DMS53 treated with DMSO at 0.1 percent for 48 hours (cell line): ENCODE results near the gene RPS19.

Experiments
- DNase-seq: peaks from one replicate; lab custom pipeline; 2025; ENCODE audit not compliant: unreplicated experiment; lab: John Stamatoyannopoulos, UW

RPS19 gene

GRCh38 chr19:41877916-41878905 is 18.2 kb downstream of the RPS19 start:
- DNase-seq, result no peak

- DNase-seq, result no peak
Observed at GRCh38 chr19:41879080-41879479, 19.0 kb downstream of the RPS19 start.

GRCh38 chr19:41879670-41880328 is 19.7 kb downstream of the RPS19 start:
- DNase-seq, result no peak

- no peak for DNase-seq
Observed at GRCh38 chr19:41880329-41880708, 20.3 kb downstream of the RPS19 start.

GRCh38 chr19:41882568-41883462 is 22.8 kb downstream of the RPS19 start, which contains the start of gene ARHGEF1:
TSS of gene ARHGEF1 (plus strand) at chr19:41883184. CDS start at chr19:41888083, 4,899 bp downstream.
- DNase-seq, result no peak

GRCh38 chr19:41883463-41883820 is 23.4 kb downstream of the RPS19 start:
- DNase-seq, result no peak

- peak; percentile 93 for DNase-seq
Observed at GRCh38 chr19:41883821-41884733, 24.0 kb downstream of the RPS19 start.

- no peak for DNase-seq
Observed at GRCh38 chr19:41886761-41887710, 27.0 kb downstream of the RPS19 start.

- DNase-seq, result no peak
Observed at GRCh38 chr19:41887711-41888382, 27.8 kb downstream of the RPS19 start.

- no peak for DNase-seq
Observed at GRCh38 chr19:41888926-41889325, 28.9 kb downstream of the RPS19 start.

- DNase-seq, result no peak
Observed at GRCh38 chr19:41889896-41890295, 29.8 kb downstream of the RPS19 start.

GRCh38 chr19:41890936-41891335 is 30.9 kb downstream of the RPS19 start:
- DNase-seq, result no peak

- no peak for DNase-seq
Observed at GRCh38 chr19:41892173-41892902, 32.3 kb downstream of the RPS19 start.

- no peak for DNase-seq
Observed at GRCh38 chr19:41893899-41894298, 33.8 kb downstream of the RPS19 start.

GRCh38 chr19:41894350-41894749 is 34.3 kb downstream of the RPS19 start:
- no peak for DNase-seq

- DNase-seq, result no peak
Observed at GRCh38 chr19:41895745-41896580, 35.9 kb downstream of the RPS19 start.

- DNase-seq, result no peak
Observed at GRCh38 chr19:41896581-41896942, 36.5 kb downstream of the RPS19 start.
